GM20000 (cell line): Measurements from ENCODE around the gene PYCR2.

Experiments used
- DNase-seq: peaks from one replicate; pipeline ENCODE4 v3.0.0; 2012; ENCODE audit warnings: low spot score
- CTCF ChIP-seq: IDR thresholded peaks from 2 replicates; pipeline ENCODE4 v1.5.1; 2012; ENCODE audit warnings: mild to moderate bottlenecking, control low read depth; ENCODE audit errors: extremely low read depth, missing control alignments

PYCR2 gene

DNA sequence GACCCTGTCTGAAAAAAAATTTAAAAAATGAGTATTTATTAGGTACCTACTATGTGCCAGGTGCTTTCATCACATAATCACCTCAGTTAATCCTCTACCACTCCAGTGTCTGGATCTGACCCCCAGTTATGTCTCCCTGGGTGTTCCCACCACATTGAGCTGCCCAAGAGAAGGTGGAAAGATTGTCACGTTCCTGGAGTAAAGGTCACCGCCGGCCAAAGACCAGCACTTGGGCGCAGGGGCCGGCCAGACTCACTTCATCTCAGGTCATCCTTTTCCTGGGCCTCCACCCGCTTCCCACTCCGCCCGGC is 714 bp downstream of the PYCR2 start:
- no peak for TF ChIP-seq CTCF
- DNase-seq: no peak

GRCh38 chr1:225921734-225922709 is 2.0 kb downstream of the PYCR2 start:
- no peak for DNase-seq
- TF ChIP-seq CTCF: no peak

DNA sequence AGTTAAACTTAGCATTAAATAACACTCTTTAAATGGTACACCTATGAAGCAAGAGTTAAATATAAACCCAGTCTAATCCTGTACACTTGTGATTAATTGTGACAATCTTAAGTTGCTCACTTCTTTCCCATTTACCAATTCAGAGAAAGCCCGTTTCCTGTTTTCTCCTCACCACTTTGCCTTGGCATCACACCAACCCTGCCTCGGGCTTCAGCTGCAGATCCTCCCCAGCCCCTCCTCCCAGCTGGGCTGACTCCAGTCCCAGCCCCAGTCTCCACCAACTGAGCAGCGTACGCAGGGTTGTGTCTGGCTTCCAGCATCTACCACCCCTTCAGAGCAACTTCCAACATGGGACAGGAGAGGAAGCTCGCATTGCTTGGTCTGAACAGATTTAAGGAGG is 4.1 kb downstream of the PYCR2 start:
- no peak for DNase-seq
- TF ChIP-seq CTCF: no peak

GRCh38 chr1:225918280-225918679 is 5.8 kb downstream of the PYCR2 start:
- no peak for DNase-seq

GRCh38 chr1:225917536-225917935 is 6.5 kb downstream of the PYCR2 start:
- no peak for DNase-seq
- TF ChIP-seq CTCF: no peak

More at GRCh38 chr1:225918280-225918679, 5.8 kb downstream of the PYCR2 start:
- TF ChIP-seq CTCF: no peak

GRCh38 chr1:225917101-225917500 is 6.9 kb downstream of the PYCR2 start:
- DNase-seq: no peak
- TF ChIP-seq CTCF: no peak

DNA sequence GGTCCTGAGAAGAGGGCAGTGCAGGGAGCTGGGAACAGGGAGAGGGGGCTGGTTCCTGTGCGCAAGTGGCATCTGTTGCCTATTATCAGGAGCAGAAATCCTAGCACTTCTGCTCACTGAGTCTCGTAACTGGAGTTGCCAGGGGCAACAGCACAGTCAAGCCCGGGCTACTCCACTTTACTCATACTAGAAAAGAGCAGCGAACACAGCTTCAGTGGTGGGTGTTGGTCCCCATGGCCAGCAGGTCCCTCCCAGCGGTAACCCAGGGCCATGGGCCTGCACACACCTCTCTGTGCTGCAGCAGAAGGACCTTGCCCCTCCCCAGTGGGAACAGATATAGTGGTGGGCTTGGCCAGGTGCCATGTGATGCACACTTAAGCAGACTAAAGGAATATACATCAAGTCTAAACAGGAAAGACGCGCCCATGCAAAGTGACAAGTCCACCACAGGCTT is 8.5 kb downstream of the PYCR2 start:
- DNase-seq: no peak
- no peak for TF ChIP-seq CTCF
